Measurements from ENCODE around the gene CCDC92B. TPM values are rescaled to one million over a fixed set of nuclear protein-coding genes. Genes with fewer than 3 reads are reported as not detected.
A peak's percentile ranks its signal among the peaks of the same experiment; 100 is the strongest.

The CCDC92B gene
- total RNA-seq, 4 donors from 2014 or later = 0.25 TPM; not detected in 3

- Histone ChIP-seq H3K9me3 (no peaks in the 10 kb centered on the region), H3K27me3 (no peaks in the 10 kb centered on the region), H3K36me3 (no peaks in the 10 kb centered on the region), H3K27ac (no peak overlapping the region), H3K4me3 (replicated peaks in 1 of 3) (no peak overlapping the region), H3K4me1 (peaks cover 0 to 18% of the 10 kb centered on the region in 2 donors)
- DNase-seq = no peak
- 48 to 53% methylated on average over 2 of the region's 2 CpGs for WGBS, 2 donors
- intact Hi-C loops (cut with DNase I) = no loop called here
- TF ChIP-seq, protein P1, sequence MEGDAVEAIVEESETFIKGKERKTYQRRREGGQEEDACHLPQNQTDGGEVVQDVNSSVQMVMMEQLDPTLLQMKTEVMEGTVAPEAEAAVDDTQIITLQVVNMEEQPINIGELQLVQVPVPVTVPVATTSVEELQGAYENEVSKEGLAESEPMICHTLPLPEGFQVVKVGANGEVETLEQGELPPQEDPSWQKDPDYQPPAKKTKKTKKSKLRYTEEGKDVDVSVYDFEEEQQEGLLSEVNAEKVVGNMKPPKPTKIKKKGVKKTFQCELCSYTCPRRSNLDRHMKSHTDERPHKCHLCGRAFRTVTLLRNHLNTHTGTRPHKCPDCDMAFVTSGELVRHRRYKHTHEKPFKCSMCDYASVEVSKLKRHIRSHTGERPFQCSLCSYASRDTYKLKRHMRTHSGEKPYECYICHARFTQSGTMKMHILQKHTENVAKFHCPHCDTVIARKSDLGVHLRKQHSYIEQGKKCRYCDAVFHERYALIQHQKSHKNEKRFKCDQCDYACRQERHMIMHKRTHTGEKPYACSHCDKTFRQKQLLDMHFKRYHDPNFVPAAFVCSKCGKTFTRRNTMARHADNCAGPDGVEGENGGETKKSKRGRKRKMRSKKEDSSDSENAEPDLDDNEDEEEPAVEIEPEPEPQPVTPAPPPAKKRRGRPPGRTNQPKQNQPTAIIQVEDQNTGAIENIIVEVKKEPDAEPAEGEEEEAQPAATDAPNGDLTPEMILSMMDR (IDR thresholded peaks at IDR 0.05) = no peak
- no peak for TF ChIP-seq POLR2A (IDR thresholded peaks at IDR 0.05)
Measured at GRCh38 chr17:2751491-2751890, 2.0 kb upstream of the CCDC92B start.

DNA sequence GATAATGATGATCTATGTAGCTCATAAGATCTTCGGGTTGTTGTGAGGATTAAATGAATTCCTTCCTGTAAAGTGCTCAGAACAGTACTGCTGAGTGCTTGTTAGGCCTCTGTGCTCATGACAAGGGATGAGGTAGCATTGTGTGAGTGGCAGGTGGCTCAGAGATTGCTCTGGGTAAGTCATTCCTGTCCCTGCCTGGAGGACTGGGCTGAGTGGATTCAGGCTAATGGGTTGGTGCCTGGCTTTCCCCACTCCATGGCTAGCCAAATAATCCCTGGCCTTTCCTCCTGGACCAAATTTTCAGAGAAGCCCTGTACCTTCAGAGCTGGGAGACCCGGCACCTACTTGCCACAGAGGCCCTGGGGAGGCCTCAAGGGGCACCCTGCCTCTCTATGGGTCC lies 1.3 kb upstream of the CCDC92B start:
- H3K4me3 ChIP-seq (replicated peaks in 1 of 3) = no peak overlapping the region
- intact Hi-C loops (cut with DNase I) = no loop called here
- 80 to 82% methylated on average over 1 to 2 of the region's 2 CpGs for WGBS, 2 donors
- no peaks in the 10 kb centered on the region for H3K9me3 ChIP-seq
- H3K4me1 ChIP-seq = peaks cover 0 to 13% of the 10 kb centered on the region in 2 donors
- DNase-seq = no peak
- H3K27me3 ChIP-seq = no peaks in the 10 kb centered on the region
- no peaks in the 10 kb centered on the region for H3K36me3 ChIP-seq
- H3K27ac ChIP-seq = no peak overlapping the region
- TF ChIP-seq, protein P1 (IDR thresholded peaks at IDR 0.05) = no peak
- no peak for TF ChIP-seq POLR2A (IDR thresholded peaks at IDR 0.05)

DNA sequence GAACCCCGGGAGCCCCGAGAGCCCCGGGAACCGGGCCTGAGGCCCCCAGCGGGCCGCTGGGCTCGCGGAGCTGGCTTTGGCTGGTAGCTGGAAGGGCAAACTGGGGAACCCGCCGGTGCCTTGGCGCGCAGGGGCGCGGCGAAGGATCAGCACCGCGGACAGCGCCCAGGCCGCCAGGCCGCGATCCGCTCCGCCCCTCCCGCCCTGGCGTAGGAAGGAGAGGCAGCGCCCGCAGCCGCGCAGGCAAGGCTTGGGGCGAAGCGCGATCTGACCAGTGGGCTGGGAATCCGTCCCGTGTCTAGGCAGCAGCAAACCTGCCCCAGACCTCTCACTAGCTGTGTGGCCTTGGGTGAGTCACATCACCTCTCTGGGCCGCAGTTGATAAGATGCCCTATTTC lies 331 bp upstream of the CCDC92B start:
- Histone ChIP-seq H3K4me1 (peaks cover 0 to 7% of the 10 kb centered on the region in 2 donors), H3K4me3 (replicated peaks in 1 of 3) (no peak overlapping the region), H3K9me3 (no peaks in the 10 kb centered on the region), H3K36me3 (no peaks in the 10 kb centered on the region), H3K27ac (no peak overlapping the region), H3K27me3 (no peaks in the 10 kb centered on the region)
- DNase-seq = peak; percentile 66 to 73
- intact Hi-C loops (cut with DNase I) = no loop called here
- 5 to 8% methylated on average over 9 to 17 of the region's 35 CpGs for WGBS, 2 donors
- TF ChIP-seq, protein P1 (IDR thresholded peaks at IDR 0.05) = no peak
- TF ChIP-seq POLR2A (IDR thresholded peaks at IDR 0.05) = no peak

DNA sequence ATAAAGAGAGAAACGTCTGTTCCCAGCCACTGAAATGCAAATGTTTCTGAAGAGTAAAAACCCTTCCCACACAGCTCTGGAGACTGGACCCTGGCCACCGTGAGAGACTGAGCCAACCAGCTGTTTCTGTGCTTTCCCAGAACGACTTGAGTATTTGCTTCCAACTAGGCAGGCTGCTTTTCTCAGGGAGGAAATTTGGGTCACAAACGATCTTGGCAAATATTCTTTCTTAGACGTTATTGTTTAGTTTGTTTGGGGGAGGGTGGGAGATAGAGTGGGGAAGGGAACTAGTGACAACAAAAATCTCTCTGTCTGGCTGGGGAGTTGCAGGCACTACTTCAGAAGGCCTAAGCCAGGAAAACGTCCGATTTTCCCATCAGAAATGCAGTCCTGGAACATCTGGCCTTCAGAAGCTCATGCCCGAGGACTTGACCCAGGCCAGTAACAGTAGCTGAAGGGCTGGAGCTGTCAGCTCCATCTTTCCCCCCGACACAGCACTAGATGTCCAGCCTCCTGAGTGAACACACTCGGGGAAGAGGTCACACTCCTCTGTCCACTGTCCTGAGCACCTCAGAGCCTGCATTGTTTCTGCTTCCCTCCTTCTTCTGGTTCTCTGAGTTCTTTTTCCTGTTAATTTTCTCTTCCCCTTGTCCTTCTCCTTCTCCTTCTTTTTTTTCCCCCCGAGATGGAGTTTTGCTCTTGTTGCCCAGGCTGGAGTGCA lies 4.0 kb downstream of the CCDC92B start:
- H3K36me3 ChIP-seq = no peaks in the 10 kb centered on the region
- no peak overlapping the region for H3K4me3 ChIP-seq (replicated peaks in 1 of 3)
- TF ChIP-seq, protein P1 (IDR thresholded peaks at IDR 0.05) = no peak
- no peak for TF ChIP-seq POLR2A (IDR thresholded peaks at IDR 0.05)
- DNase-seq = no peak
- intact Hi-C loops (cut with DNase I) = no loop called here
- 19 to 21% methylated on average over 11 of the region's 11 CpGs for WGBS, 2 donors
- peaks cover 0 to 7% of the 10 kb centered on the region in 2 donors for H3K4me1 ChIP-seq
- H3K27me3 ChIP-seq = no peaks in the 10 kb centered on the region
- H3K9me3 ChIP-seq = no peaks in the 10 kb centered on the region
- H3K27ac ChIP-seq = no peak overlapping the region

DNA sequence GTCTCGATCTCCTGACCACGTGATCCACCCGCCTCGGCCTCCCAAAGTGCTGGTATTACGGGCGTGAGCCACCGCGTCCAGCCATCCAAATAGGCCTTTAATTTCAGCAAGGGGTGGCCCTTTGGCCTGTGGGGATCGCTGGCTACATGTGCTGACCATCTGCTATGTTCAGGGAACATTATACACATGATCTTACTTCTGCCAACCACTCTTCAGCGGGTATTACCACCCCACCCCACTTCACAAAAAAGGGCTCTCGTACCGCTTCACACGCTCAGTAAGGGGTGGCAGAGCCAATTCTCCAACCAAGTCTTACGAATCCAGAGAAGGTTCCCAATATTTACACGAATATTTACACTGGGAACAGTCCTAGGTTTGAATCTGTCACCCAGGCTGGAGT lies 11.8 kb downstream of the CCDC92B start:
- 90 to 91% methylated on average over 15 of the region's 15 CpGs for WGBS, 2 donors
- Histone ChIP-seq H3K4me3 (replicated peaks in 1 of 3) (no peak overlapping the region), H3K36me3 (no peaks in the 10 kb centered on the region), H3K27me3 (no peaks in the 10 kb centered on the region), H3K9me3 (no peaks in the 10 kb centered on the region), H3K4me1 (no peaks in the 10 kb centered on the region), H3K27ac (no peak overlapping the region)
- no peak for DNase-seq
- intact Hi-C loops (cut with DNase I) = no loop called here
- TF ChIP-seq, protein P1 (IDR thresholded peaks at IDR 0.05) = no peak
- TF ChIP-seq POLR2A (IDR thresholded peaks at IDR 0.05) = no peak

Measured in thyroid gland (tissue), 4 donors.